Activated T-cell treated with anti-CD3 and anti-CD28 coated beads for 24 hours (primary cell): ENCODE measurements around the gene SLC46A2.

Experiments
- DNase-seq: peaks from one replicate; pipeline ENCODE4 v3.0.0-alpha.2; 2020; ENCODE audit warnings: low read depth

SLC46A2 gene

DNA sequence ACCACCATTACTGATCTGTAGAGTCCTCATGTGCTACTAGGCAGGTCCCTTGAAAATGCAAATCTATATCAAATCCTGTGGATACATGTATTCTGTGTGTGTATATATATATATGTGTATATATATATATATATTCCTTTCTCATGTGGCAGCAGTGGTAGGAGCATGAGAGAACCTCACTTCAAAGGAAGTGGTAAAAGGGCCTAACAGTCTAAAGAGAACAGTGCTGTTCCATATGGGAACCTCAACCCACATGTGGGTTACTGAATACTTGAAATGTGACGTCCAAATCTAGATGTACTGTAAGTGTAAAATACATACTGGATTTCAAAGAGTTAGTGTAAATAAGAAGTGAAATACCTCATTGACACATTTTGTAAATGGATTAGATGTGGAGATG is 5.4 kb downstream of the SLC46A2 start:
- DNase-seq = no peak

DNA sequence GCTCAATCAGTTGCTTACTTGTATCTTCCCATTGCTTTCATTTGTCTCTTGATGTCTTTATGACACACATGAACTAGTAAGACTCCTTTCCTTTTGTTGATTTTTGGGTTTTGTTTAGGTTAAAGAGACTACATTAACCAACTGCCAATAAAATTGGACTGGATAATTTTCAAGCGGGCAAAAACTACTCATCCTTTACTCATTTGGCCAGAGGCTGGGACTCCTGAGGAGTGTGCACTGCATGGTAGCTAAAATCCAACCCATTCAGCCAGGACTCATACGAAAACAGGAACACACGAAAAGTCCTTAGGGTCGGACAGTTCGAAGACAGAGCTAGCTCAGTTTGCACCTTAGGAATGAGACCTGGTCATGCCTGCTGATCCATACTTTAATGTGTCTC is 6.0 kb downstream of the SLC46A2 start:
- DNase-seq = no peak

DNA sequence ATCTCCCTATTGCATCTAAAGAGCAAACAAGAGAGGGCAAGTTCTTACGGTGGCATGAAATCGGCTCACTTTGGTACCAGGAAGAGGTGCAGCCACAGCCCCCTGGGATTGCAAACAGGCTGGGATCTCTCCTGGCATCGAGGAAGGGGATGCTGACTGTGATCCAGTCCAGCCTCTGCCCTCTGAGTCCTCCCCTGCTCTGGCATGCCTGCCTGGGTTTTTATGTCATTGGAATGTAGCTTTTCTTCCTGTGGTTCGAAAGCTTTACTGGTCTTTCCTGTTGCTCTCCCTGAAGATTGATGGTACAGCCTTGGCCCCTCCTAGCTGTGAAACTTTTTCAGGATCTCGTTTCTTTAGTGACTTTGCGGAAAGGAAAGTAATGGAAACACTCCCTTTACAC is 6.6 kb downstream of the SLC46A2 start:
- DNase-seq = no peak

DNA sequence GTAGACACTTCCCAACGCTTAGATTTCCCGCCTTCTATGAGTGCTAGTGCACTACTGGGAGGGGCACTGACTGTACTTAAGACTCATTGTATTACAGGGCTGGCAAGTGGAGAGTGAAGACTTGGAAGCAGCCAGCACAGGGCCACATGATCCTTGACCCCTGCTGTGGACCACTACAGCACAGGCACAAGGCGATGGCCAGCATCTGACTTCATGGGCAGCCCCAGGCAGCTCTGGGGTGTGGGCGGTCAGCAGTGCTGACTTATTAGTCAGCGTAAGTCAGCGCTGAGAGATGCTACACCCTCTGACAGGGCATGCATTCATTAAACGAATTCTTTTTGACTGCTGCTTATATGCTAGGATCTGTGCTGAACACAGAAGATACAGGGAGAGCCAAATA is 9.3 kb downstream of the SLC46A2 start:
- DNase-seq = no peak

DNA sequence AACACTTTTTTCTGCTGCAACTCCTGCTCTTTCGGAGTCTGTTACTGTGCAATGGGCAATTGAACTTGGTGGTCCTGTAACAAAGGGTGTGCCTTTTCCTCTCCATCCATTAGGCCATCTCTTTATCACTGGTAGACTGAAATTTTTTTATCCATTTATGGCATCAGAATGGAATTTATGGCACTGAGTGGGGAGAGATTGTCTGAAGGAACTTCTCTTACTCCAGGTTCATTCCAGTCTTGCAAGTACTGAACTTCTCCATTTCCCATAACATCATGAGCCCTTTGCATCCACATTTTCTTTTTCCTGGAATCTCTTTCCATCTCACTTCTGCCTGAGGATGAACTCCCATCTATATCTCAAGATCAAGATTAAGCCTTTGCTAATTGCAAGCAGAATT is 10.0 kb downstream of the SLC46A2 start:
- DNase-seq = no peak

DNA sequence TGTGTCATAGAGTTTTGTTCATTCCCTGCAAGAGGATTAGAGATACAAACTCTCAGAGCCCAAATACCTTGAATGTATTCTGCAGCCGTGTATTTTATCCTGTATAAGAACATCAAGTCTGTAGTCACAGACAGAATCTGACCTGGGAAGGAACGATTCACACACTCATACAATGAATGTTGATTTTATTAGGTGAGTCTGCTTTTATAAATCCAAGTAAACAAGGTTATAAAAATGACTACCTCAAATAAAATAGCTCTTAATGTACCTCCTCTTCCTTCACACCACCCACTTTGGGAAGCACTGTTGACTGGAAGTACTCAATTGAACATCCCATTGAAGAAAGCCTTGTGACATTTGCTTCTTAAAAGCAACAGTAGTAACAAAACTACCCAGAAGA is 11.9 kb downstream of the SLC46A2 start:
- no peak for DNase-seq

DNA sequence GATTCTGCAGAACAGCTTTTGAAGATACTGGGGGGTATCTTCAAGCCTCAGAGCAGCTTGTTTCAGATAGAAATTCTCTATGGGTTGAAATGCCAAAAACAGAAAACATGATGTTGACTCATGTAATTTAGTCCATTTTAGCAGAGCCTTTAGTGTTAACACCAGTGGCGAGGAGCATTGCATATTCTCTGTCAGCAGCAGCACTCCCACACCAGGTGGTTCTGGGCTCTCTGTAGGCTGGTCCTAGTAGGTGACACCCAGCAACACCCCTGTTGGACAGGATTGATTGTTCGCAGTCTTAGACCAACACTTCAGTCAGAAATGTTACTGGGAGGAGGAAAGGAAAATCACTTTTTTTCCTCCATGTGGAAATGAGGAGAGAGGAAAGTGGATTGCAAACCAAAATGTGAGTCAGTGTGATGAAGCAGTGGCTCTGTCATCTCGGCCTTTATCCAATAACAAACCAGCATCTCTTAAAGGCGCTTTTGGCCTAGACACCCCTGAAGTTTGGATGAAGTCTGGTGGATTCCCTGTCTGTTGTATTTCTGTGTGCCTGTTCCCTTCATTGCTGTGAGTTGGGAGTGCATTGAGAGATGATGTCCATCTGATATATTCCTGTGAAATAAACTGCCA is 16.8 kb downstream of the SLC46A2 start:
- DNase-seq = no peak

DNA sequence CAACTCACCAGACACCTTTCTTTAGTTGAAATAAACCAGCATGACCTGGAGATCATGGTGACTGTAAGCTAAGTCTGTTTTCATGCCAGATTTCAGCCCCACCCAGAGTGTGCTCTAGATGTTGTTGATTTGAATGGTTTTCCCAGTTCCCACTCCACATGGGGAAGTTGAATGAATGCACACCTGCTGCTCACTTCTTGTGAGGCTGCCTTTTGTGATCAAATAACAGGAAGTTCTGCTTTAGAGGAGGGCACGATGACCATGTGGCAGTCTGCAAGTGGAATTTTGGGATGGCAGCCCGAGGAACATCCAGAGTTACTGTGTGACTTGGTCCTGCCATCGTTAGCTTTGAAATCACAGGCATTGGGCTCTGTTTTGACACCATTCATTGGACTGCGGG is 18.7 kb downstream of the SLC46A2 start:
- no peak for DNase-seq

DNA sequence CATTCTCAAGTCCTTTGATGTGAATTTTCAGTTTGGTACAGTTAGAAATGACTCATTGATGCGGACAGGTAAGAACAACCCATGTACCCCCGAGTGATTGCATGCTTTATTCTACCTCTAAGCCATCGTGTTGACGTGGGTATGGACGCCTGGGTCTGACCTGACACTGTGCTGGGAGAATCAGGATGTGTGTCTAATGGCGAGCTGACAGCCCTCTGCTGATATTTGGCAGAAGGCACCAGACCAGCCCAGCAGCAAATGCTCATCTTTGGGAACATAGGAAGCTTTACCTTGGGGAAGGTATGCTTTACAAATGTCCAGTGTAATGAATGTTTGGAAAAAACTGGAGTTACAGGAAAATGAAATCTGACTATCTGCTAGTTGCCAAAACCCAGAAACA is 20.1 kb downstream of the SLC46A2 start:
- DNase-seq = no peak

DNA sequence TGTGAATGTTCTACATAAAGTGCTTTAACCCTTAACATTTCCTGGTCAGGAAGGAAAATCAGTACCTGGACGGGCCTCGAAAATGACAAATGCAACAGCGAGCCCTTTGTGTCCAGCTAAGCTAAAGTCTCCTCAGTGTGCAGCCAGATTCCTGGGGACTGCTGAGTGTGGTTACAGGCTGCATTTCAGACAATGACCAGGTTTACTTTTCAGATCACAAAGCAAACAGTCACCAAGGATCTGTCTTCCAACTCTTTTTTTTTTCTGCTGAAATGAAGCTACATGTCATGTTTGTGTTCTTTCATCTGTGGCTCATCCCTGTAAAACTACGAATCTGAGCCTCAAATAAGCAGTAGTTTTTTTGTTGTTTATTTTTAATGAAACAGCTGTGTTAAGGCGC is 20.8 kb downstream of the SLC46A2 start:
- no peak for DNase-seq

DNA sequence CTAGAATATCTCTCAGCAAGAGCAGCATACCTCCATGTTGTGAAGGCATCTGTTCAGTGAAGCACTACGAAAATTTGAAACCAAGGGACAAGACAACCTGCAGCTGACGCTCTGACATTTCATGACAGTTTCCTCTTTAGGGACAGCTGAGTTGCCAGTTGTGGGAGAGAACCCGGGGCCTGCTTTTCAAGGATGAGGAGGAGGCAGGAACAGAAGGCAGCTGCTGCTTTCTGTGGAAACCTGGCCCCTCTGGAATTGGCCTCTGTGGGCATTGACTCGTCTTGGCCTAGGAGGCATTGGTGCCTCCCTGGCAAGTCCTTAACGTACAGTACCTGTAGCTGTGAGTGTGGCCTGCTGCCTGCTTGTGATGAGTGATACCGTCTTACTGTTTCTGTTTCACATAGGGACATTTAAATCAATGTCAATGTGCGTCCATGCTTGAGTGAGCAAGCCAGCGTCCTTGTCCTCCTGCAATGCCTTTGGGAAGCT is 21.6 kb downstream of the SLC46A2 start:
- DNase-seq = no peak

DNA sequence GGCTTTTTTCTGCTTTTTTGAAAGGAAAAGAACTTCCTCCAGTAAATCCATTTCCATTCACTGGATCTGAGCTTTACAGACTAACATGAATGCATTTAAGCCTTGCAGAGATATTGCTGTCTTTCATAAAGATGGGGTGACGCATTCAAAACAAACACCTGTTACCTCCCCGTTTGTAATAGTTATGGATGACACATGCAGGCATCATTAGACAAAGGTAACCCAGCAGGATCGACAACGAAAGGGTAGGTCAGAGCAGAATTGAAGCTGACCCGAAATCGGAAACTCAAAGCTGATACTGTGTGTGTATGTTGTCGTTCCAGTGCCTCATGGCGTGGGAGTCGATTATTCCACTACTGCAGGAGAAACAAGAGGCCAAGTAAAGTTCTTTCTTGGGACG is 22.2 kb downstream of the SLC46A2 start:
- no peak for DNase-seq

DNA sequence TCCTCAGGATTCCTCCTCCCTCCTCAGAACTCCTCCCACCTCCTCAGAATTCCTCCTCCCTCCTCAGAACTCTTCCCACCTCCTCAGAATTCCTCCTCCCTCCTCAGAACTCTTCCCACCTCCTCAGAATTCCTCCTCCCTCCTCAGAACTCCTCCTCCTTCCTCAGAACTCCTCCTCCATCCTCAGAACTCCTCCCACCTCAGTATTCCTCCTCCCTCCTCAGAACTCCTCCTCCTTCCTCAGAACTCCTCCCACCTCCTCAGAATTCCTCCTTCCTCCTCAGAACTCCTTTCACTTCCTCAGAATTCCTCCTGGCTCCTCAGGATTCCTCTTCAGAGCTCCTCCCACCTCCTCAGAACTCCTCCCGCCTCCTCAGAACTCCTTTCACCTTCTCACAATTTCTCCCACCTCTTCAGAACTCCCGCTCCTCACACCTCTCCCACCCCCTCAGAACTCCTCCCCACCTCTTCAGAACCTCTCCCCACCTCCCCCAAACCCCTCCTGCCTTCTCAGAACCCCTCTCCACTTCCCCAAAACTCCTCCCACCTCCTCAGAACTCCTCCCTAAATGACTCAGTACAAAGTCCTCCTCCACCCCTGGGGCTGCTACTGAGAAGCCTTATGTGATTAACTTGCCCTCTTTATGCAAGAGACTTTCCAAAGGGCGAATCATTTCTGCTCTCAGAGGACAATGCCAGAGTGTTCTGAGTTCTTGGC is 23.2 kb downstream of the SLC46A2 start:
- no peak for DNase-seq

DNA sequence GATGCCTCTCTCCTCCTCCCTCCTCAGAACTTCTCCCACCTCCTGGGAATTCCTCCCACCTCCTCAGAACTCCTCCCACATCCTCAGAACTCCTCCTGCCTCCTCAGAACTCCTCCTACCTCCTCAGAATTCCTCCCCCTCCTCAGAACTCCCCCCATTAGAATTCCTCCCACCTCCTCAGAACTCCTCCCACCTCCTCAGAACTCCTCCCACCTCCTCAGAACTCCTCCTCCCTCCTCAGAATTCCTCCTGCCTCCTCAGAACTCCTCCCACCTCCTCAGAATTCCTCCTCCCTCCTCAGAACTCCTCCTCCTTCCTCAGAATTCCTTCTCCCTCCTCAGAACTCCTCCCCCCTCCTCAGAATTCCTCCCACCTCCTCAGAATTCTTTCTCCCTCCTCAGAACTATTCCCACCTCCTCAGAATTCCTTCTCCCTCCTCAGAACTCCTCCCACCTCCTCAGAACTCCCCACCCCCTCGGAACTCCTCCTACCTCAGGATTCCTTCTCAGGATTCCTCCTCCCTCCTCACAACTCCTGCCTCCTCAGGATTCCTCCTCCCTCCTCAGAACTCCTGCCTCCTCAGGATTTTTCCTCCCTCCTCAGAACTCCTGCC is 23.9 kb downstream of the SLC46A2 start:
- DNase-seq = no peak

DNA sequence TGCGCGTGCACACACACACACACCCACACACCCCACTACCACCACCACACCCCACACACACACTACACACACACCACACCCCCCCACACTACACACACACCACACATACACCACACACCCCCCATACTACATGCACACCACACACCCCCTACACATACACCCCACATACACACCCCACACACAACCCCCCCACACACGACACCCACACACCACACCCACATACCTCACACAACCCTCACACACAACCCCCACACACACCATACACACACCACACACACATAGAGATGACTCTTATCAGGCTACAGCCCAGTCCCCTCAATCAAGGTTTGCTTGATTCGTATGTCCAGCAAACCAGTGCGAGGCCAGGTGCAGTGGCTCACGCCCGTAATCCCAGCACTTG is 25.7 kb downstream of the SLC46A2 start:
- no peak for DNase-seq

DNA sequence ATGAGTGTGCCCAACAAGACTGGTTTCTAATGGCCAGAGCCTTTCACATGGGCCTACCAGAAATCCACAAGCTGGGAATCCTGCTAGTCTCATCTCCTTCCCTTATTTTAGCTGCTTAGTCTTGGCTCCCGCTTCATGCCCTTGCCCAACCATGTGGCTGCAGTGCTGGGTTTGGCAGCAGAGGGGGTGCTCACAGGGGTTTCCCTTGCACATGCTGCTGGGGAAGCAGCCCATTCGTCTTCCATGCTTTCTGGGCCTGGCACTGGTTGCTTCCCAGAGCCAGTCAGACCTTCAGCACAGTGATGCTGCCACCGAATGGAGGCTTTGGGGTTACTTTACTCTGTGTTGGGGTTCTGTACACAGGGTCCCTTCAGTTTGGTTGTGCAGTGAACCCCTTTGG is 26.3 kb downstream of the SLC46A2 start:
- no peak for DNase-seq

DNA sequence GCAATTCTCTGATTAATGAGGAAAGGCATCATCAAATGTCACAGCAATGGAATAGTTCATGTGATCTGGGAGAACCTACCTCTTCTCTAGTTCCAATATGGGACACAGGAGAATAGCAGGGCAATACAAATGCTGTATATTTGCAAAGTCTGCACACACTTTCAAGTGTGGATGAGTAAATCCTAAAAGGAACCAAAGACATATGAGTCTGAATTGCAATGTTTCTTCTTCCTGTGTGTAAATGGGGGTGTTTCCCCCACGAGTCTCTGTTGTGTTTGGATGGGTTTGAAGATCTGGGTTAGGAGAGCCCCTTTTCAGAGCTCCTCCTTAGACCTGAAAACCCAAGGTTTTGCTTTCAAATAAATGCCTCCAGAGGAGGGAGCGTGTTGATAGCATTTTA is 26.9 kb downstream of the SLC46A2 start:
- no peak for DNase-seq

DNA sequence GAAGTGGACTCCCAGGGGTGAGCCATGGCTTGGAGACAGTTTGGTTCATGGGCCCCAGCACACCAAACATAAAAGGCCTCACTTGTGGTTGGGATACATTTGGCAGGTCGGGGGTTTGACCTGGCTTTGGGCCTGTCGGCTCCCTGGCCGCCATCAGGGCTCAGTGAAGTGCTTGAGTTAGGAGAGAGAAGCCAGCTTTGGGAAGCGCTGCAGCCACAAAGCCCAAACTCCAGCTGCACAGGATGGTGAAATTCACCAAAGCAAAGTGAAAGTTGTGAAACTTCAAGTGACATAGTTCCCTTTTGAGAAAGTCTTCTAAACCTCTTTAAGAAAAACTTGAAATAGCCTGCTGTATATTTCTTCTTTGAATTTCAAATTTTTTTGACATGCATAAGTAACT is 27.5 kb downstream of the SLC46A2 start:
- DNase-seq = no peak

DNA sequence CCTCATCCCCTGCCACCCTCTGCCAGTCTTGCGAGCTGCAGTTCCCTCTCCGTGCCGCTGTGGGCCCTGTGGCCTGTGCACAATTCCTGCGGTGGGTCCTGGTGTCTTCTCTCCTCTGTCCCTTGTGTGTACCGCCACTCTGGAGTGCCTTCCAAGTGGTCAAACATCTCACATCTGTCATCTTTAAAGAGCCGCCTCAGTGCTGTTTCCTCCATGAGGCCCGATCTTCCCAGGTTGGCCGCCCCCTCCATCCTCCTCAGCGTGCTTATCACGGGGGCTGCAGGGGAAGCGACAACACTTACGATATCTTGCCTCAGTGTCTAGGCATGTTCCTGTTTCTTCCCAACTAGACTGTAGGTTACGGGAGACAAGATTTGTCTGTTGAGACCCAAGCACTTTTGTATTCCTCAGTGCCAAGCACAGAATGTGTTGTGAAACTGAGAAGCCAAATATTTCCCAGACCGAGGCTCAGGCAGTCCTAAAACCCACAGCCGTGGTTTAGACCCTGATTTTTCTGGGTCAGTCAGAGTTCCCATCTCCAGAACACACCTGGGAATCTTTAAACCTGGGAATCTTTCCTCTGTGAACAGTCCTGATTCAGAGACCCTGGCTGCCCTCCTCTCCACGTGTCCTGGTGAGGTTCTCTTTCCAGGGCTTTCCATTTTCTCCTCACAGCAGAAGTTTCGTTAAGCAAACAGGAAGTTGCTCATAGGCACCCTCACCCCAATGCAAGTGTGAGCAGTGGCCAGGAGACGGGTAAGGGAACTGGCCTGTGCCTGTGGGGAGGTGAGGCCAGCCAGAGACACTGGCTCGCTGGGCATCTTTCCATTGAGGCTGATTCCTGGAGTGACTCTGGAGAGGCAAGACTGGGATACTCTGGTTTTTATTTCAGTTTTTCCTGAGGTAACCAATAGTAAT is 28.8 kb downstream of the SLC46A2 start:
- no peak for DNase-seq

DNA sequence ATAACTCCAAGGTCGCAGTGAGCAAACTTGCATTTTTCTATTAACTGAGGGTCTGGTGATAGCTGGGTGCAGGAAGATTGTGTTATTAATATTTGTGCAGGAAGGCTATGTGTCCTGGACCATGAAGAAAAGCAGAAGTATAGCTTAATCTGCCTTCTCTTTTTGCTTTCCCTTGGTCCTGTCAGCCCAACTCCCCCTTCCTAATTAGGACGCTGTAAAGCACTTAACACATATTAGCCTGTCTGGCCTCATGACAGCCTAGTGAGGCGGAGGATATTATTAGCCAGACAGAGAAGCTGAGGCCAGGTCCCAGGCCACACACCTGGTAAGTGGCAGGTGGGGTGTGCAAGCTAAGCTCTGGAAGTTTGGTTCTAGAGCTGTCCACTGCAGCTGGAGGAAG is 29.5 kb downstream of the SLC46A2 start:
- DNase-seq = no peak

DNA sequence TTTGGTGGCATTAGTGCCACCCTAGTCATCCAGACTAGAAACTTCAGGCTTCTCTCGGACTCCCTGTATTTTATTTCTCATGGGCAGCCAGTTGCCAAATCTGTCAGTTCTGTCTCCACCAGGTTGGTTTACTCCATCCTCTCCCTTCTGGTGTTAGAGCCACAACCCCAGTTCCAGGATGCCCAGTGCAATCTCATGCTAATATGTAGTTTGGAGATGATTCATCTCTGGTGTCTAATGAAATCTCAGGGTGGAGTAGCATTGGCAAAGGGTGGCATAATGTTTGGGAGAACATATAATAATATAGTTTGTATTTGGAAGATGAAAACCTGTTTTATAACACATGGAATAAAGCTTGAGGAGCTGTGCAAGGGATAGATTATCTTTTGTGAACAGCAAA is 30.2 kb downstream of the SLC46A2 start:
- DNase-seq = no peak

DNA sequence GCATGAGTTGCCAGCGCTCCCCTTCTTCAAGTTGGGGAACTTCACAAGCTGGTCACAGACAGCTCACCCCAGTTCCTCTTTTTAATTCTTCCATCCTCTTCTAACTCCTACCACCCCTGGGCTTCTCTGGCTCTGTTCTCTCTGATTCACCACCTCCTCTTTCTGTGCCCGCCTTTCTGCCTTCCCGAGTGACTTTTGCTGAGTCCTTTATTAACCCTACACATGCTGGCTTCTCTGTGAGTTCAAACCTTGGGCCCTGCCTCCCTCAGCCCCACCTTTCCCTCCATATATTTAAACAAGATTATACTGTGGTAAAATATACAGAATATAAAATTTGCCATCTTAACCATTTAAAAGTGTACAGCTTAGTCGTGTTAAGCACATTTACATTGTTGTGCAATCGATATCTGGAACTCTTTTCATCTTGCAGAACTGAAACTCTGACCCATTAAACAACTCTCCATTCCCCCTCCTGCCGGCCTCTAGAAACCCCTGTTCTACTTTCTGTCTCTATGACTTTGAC is 32.0 kb downstream of the SLC46A2 start:
- no peak for DNase-seq
